Skeletal muscle tissue (tissue), 5 donors: ENCODE results near the gene RILP. TPM values are rescaled to one million over a fixed set of nuclear protein-coding genes. Genes with fewer than 3 reads are reported as not detected.

Experiments used
- H3K27ac ChIP-seq: one replicate; pipeline ENCODE4 v1.7.0; 2013; ENCODE audit warnings: mild to moderate bottlenecking, low read depth, low read length, inconsistent platforms
- H3K27me3 ChIP-seq, 3 donors: one replicate each; pipeline ENCODE4 v1.7.0; 2013; ENCODE audit warnings: low read length in 3 of 3; ENCODE audit not compliant: control insufficient read depth in 3 of 3, insufficient read depth in 3 of 3
- H3K36me3 ChIP-seq, 3 donors: one replicate each; pipeline ENCODE4 v1.7.0; 2013; ENCODE audit warnings: low read length in 3 of 3; ENCODE audit not compliant: control insufficient read depth in 3 of 3, insufficient read depth in 3 of 3
- H3K4me1 ChIP-seq, 3 donors: one replicate each; pipeline ENCODE4 v1.7.0; 2013; ENCODE audit warnings: low read length in 3 of 3, mild to moderate bottlenecking in 3 of 3; ENCODE audit not compliant: control insufficient read depth in 3 of 3, insufficient read depth in 3 of 3
- H3K4me3 ChIP-seq, 3 donors: one replicate each; pipeline ENCODE4 v1.7.0; 2013; ENCODE audit warnings: low read length in 3 of 3
- H3K9ac ChIP-seq, 3 donors: one replicate each; pipeline ENCODE4 v1.7.0; 2013; ENCODE audit warnings: low read length in 3 of 3, mild to moderate bottlenecking in 3 of 3, moderate library complexity in 2 of 3, low read depth in 1 of 3
- H3K9me3 ChIP-seq, 3 donors: one replicate each; pipeline ENCODE4 v1.7.0; 2013; ENCODE audit warnings: low read length in 3 of 3; ENCODE audit not compliant: control insufficient read depth in 3 of 3
- small RNA-seq: library from RNA; depleted of rRNA; stranded (forward); fragments of <200 nt; gene quantifications from one replicate; pipeline ENCODE3, GENCODE V24; 2014
- total RNA-seq: library from RNA; depleted of rRNA; stranded (reverse); fragments of >200 nt; gene quantifications from one replicate; pipeline ENCODE4 v1.2.3, GENCODE V29; 2014
- donor health status: Osteomylitis.

Gene RILP
- total RNA-seq, 1 donor from 2014 or later, result 9.9 TPM

GRCh38 chr17:1605681-1606351, 43.9 kb downstream of the RILP start:
- H3K27me3 ChIP-seq, result no peaks in the 10 kb centered on the region
- H3K4me1 ChIP-seq, result peaks cover 8 to 31% (median 10%) of the 10 kb centered on the region in 3 donors
- no peaks in the 10 kb centered on the region for H3K9me3 ChIP-seq
- peaks cover 0 to 8% (median 5%) of the 10 kb centered on the region in 3 donors for H3K36me3 ChIP-seq
- no peak overlapping the region for H3K4me3 ChIP-seq
- peak overlapping the region; percentile 68 for H3K27ac ChIP-seq
- H3K9ac ChIP-seq, result peak overlapping the region in 2 of 3 donors; percentile 50 to 54

DNA sequence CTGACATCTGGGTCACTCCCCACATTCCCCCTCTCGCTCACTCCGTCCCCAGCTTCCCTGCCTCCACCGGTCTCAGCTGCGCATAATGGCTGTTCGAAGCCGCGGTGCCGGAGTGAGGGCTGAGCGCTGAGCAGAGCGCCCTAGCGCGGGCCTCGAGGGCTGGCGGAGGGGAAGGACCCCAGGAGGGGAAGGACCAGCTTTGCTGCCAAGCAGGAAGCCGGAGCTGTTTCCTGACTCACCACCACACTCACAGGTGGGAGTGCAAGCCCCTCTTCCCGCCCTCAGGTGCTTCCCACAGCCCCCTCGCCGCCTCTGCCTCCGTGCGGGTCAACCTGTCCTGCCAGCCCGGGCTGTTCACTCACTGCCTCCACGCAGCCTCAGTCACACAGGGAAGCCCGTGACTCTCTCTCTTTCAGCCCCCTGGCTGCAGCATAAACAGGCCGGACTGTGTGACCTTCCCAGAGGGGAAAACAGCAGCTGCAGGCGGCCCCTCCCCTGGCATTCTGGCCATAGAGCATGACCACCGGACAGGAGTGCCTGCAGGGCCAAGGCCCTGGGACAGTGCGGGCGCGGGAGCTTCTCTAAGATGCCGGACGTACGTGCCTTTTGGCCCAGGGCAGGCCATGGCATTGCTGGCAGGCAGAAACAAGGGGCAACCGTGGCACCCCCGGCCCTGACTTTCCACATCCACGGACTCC, 44.7 kb downstream of the RILP start:
- peak overlapping the region in 2 of 3 donors; percentile 53 to 60 for H3K9ac ChIP-seq
- peaks cover 0 to 8% (median 5%) of the 10 kb centered on the region in 3 donors for H3K36me3 ChIP-seq
- no peaks in the 10 kb centered on the region for H3K27me3 ChIP-seq
- H3K4me1 ChIP-seq, result peaks cover 8 to 31% (median 10%) of the 10 kb centered on the region in 3 donors
- H3K9me3 ChIP-seq, result no peaks in the 10 kb centered on the region
- H3K27ac ChIP-seq, result peak overlapping the region; percentile 63
- H3K4me3 ChIP-seq, result peak overlapping the region in 1 of 3 donors; percentile 27

GRCh38 chr17:1601571-1601970, 48.1 kb downstream of the RILP start:
- Histone ChIP-seq H3K4me1 (peaks cover 8 to 20% (median 10%) of the 10 kb centered on the region in 3 donors), H3K27me3 (no peaks in the 10 kb centered on the region), H3K9ac (no peak overlapping the region), H3K9me3 (no peaks in the 10 kb centered on the region), H3K4me3 (no peak overlapping the region), H3K27ac (no peak overlapping the region), H3K36me3 (peaks cover 0 to 8% (median 3%) of the 10 kb centered on the region in 3 donors)

DNA sequence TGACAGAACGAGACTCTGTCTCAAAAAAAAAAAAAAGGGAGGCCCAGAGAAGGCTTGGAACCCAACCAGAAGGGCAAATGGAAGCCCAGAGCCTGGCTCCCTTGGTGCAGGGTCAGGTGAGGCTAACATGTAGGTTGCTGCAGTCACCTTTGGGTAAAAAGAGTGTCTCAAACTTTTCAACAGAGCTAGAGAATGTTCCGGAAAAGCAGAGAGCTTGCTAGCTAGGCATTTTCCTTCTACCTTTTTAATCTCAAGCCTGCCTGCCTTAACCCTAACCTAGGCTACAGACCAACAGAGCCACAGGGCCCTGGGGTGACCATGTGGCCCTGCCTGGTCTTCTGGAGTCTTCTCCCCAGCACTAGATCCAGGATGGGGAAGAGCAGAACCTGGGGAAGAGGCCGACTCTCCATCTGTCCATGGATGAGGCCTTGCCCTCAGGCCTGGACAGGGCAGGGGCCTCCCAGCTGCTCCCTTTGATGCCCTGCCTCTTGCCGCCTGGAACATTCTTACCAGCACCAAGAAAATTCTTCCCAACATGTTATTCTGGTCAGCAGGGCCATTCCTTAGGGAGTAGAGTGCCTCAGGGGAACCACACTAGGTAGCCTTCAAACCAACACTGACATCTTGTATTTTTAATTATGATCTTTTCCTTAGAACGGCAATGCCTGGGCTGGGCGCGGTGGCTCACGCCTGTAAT, 51.1 kb downstream of the RILP start:
- Histone ChIP-seq H3K4me1 (peaks cover 0 to 6% (median 2%) of the 10 kb centered on the region in 3 donors), H3K9me3 (no peaks in the 10 kb centered on the region)

GRCh38 chr17:1597861-1598342, 51.8 kb downstream of the RILP start:
- Histone ChIP-seq H3K36me3 (peaks cover 0 to 8% (median 3%) of the 10 kb centered on the region in 3 donors), H3K9me3 (no peaks in the 10 kb centered on the region), H3K4me1 (peaks cover 4 to 12% (median 8%) of the 10 kb centered on the region in 3 donors), H3K9ac (no peak overlapping the region), H3K27me3 (no peaks in the 10 kb centered on the region), H3K27ac (no peak overlapping the region), H3K4me3 (no peak overlapping the region)

More for the DNA sequence above, 51.1 kb downstream of the RILP start:
- Histone ChIP-seq H3K27me3 (no peaks in the 10 kb centered on the region), H3K27ac (no peak overlapping the region), H3K36me3 (peaks cover 0 to 8% (median 3%) of the 10 kb centered on the region in 3 donors), H3K4me3 (no peak overlapping the region), H3K9ac (no peak overlapping the region)

Small RNAs within 50 kb of the gene (small RNA-seq; reads per million reads assigned to genes)
- gene RN7SL105P, result not detected

Other genes with a start within 250 kb of the RILP start
- gene YWHAE, start 249.6 kb downstream of the RILP start, total RNA-seq, result 280 TPM
- 42.8 TPM for gene CRK, start 193.6 kb downstream of the RILP start, total RNA-seq
- 69.4 TPM for gene MYO1C, start 157.2 kb downstream of the RILP start, total RNA-seq
- 23.0 TPM for gene INPP5K, start 133.3 kb downstream of the RILP start, total RNA-seq
- 11.0 TPM for gene PITPNA, start 87.1 kb downstream of the RILP start, total RNA-seq
- gene SLC43A2, start 21.0 kb downstream of the RILP start, total RNA-seq, result 4.7 TPM
- 5.7 TPM for gene SCARF1, start 4.1 kb downstream of the RILP start, total RNA-seq
- gene PRPF8, start 35.0 kb upstream of the RILP start, total RNA-seq, result 96.0 TPM
- gene TLCD2, start 60.5 kb upstream of the RILP start, total RNA-seq, result 2.1 TPM
- 10.4 TPM for gene WDR81, start 74.8 kb upstream of the RILP start, total RNA-seq
- gene SERPINF2, start 93.0 kb upstream of the RILP start, total RNA-seq, result not detected
- gene SERPINF1, start 112.2 kb upstream of the RILP start, total RNA-seq, result 328 TPM
- 8.4 TPM for gene SMYD4, start 180.0 kb upstream of the RILP start, total RNA-seq
- 26.1 TPM for gene RPA1, start 180.1 kb upstream of the RILP start, total RNA-seq